ENCODE results near the gene SLC38A9.

SLC38A9 gene

DNA sequence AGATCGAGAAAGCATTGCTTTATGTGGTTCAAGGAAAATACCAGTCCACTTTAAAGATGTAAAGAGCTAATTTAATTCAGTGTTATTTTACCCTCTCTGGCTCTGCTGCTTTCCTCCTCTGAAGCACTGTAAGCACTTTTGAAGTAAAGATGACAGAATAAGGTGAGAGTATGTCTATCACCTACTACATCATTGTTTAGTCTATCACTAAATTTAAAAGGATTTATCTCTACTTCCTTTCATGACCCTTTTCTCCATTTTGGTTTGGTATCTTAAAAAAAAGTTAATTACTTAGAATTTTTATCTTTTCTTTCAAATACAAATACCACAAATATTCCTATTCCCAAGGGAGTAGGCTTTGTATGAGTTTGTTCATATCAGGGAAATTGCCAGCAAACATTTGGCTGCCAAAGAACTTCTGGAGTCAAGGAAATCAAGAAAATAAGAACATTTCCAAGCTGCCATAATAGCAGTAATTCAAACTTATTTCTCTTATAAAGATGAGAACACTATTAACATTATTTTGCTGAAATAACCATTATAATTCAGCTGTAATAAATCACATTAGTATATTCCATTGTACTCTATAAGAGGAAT lies 77.8 kb downstream of the SLC38A9 start:
- no peaks in the 10 kb centered on the region for H3K27me3 ChIP-seq (replicated peaks; ENCODE audit: control insufficient read depth, insufficient read depth, low read length)
- H3K4me3 ChIP-seq (replicated peaks; ENCODE audit: low read depth, low read length), result no peak overlapping the region
- H3K36me3 ChIP-seq (ENCODE audit: control insufficient read depth, insufficient read depth, low read length), result no peaks in the 10 kb centered on the region
- TF ChIP-seq, protein P1, sequence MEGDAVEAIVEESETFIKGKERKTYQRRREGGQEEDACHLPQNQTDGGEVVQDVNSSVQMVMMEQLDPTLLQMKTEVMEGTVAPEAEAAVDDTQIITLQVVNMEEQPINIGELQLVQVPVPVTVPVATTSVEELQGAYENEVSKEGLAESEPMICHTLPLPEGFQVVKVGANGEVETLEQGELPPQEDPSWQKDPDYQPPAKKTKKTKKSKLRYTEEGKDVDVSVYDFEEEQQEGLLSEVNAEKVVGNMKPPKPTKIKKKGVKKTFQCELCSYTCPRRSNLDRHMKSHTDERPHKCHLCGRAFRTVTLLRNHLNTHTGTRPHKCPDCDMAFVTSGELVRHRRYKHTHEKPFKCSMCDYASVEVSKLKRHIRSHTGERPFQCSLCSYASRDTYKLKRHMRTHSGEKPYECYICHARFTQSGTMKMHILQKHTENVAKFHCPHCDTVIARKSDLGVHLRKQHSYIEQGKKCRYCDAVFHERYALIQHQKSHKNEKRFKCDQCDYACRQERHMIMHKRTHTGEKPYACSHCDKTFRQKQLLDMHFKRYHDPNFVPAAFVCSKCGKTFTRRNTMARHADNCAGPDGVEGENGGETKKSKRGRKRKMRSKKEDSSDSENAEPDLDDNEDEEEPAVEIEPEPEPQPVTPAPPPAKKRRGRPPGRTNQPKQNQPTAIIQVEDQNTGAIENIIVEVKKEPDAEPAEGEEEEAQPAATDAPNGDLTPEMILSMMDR (IDR thresholded peaks at IDR 0.05; ENCODE audit: insufficient read depth, low read length, poor library complexity, severe bottlenecking), result no peak
- no peak for DNase-seq (ENCODE audit: extremely low read depth, insufficient read length)

DNA sequence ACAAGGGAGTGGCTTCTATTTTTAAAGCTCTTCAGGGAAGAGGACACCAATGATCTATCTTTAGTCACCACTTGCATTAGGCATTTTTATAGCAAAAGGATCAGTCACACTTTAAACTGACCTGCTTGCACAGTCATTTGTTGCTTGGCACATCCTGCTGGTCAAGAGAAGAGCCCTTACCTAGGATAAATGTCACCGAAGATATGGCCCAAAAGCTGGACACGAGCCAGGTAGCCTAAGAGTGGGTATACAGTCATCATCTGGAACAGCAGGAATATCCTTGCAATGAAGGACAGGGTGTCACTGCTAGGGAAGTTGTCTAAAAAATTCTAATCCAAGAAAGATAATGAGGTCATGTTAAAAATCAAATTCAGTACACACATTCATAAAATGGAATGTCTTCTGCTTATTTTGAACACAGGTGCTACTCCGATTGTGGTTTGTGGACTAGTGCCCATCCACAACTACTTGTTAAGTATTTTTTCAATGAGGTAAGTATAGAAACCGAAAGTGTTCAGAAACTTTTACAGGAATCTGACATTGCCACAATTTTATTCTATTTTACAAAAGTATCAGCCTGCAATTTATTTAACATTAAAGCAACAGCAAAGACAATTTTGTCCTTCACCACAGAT lies 78.4 kb downstream of the SLC38A9 start:
- no peak overlapping the region for H3K4me3 ChIP-seq (replicated peaks; ENCODE audit: low read depth, low read length)
- no peaks in the 10 kb centered on the region for H3K36me3 ChIP-seq (ENCODE audit: control insufficient read depth, insufficient read depth, low read length)
- TF ChIP-seq, protein P1 (IDR thresholded peaks at IDR 0.05; ENCODE audit: insufficient read depth, low read length, poor library complexity, severe bottlenecking), result no peak
- DNase-seq (ENCODE audit: extremely low read depth, insufficient read length), result no peak
- H3K27me3 ChIP-seq (replicated peaks; ENCODE audit: control insufficient read depth, insufficient read depth, low read length), result no peaks in the 10 kb centered on the region

GRCh38 chr5:55629815-55630214 lies 82.3 kb downstream of the SLC38A9 start:
- no peak for DNase-seq (ENCODE audit: extremely low read depth, insufficient read length)
- H3K27me3 ChIP-seq (replicated peaks; ENCODE audit: control insufficient read depth, insufficient read depth, low read length), result no peaks in the 10 kb centered on the region
- TF ChIP-seq, protein P1 (IDR thresholded peaks at IDR 0.05; ENCODE audit: insufficient read depth, low read length, poor library complexity, severe bottlenecking), result no peak
- H3K4me3 ChIP-seq (replicated peaks; ENCODE audit: low read depth, low read length), result no peak overlapping the region
- no peaks in the 10 kb centered on the region for H3K36me3 ChIP-seq (ENCODE audit: control insufficient read depth, insufficient read depth, low read length)

DNA sequence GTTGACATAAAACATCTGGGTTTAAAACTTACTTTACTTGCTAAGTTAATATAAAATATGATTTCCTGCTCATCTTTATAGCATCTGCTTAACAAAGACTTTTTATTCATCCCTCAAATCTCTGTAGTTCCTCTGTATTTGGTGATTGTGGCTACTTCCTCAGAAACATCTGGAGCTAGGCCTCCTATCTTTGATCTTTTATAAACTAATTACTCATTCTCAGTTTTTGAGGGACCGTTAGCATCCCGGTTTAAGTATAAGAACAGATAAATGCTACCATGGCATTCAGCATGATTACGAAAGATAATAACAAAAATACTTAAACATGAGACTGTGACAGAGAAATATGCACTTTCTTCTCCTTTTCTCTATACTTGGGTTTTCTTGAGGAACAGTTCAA lies 85.3 kb downstream of the SLC38A9 start:
- Histone ChIP-seq H3K4me3 (replicated peaks; ENCODE audit: low read depth, low read length) (no peak overlapping the region), H3K27me3 (replicated peaks; ENCODE audit: control insufficient read depth, insufficient read depth, low read length) (no peaks in the 10 kb centered on the region), H3K36me3 (ENCODE audit: control insufficient read depth, insufficient read depth, low read length) (no peaks in the 10 kb centered on the region)
- TF ChIP-seq, protein P1 (IDR thresholded peaks at IDR 0.05; ENCODE audit: insufficient read depth, low read length, poor library complexity, severe bottlenecking), result no peak
- DNase-seq (ENCODE audit: extremely low read depth, insufficient read length), result no peak

DNA sequence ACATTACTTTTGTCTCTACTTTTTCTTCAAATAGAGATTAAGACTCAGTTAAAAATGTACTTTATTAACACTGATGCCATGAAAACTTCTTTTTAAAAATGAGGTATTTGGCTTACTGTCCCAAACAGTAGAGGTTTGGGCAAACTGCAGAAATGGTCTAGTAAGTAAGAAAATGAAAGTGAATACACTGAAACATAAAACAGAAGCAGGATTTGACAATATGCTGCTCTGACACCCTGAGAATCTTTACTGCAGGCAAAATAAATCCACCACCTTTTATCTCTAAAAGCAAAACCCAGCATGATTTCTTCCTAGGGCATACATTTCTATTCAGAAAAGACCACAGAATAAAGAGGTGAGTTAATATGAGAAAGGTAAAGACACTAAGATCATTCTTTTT lies 86.2 kb downstream of the SLC38A9 start:
- Histone ChIP-seq H3K4me3 (replicated peaks; ENCODE audit: low read depth, low read length) (no peak overlapping the region), H3K36me3 (ENCODE audit: control insufficient read depth, insufficient read depth, low read length) (no peaks in the 10 kb centered on the region), H3K27me3 (replicated peaks; ENCODE audit: control insufficient read depth, insufficient read depth, low read length) (no peaks in the 10 kb centered on the region)
- TF ChIP-seq, protein P1 (IDR thresholded peaks at IDR 0.05; ENCODE audit: insufficient read depth, low read length, poor library complexity, severe bottlenecking), result no peak
- no peak for DNase-seq (ENCODE audit: extremely low read depth, insufficient read length)

DNA sequence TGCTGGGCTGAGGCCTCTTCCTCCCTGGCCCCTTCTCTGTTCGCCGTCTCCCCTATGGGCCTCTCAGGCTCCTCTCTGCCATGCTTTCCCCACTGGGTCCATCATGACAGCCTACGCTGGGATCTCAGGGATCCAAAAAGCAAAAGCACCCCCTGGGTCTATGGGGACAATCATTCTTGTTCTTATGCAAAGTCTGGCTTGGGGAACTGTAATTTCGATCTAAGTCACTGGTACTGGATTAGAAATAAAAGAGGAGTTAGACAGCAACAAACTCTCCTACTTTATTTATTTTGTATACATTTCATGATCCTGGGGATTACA lies 86.6 kb downstream of the SLC38A9 start:
- no peak for DNase-seq (ENCODE audit: extremely low read depth, insufficient read length)
- Histone ChIP-seq H3K36me3 (ENCODE audit: control insufficient read depth, insufficient read depth, low read length) (no peaks in the 10 kb centered on the region), H3K4me3 (replicated peaks; ENCODE audit: low read depth, low read length) (no peak overlapping the region), H3K27me3 (replicated peaks; ENCODE audit: control insufficient read depth, insufficient read depth, low read length) (no peaks in the 10 kb centered on the region)
- TF ChIP-seq, protein P1 (IDR thresholded peaks at IDR 0.05; ENCODE audit: insufficient read depth, low read length, poor library complexity, severe bottlenecking), result no peak

All from GM06990 (cell line).